GM19372 (cell line): ENCODE data around the gene TRDN.

Source experiments
- ATAC-seq: cut with Tn5 transposase; IDR thresholded peaks from one replicate; pipeline ENCODE4 v1.9.1; 2021; ENCODE audit warnings: mild to moderate bottlenecking, low read depth, moderate library complexity; ENCODE audit not compliant: unreplicated experiment

TRDN gene

GRCh38 chr6:123201869-123202372 is 434.8 kb downstream of the TRDN start:
- no peak for ATAC-seq

- ATAC-seq = no peak
Observed at GRCh38 chr6:123193298-123193697, 443.5 kb downstream of the TRDN start.

GRCh38 chr6:123189816-123190215 is 446.9 kb downstream of the TRDN start:
- ATAC-seq = no peak

- no peak for ATAC-seq
Observed at GRCh38 chr6:123182998-123183397, 453.8 kb downstream of the TRDN start.

- no peak for ATAC-seq
Observed at GRCh38 chr6:123176706-123177105, 460.0 kb downstream of the TRDN start.

GRCh38 chr6:123171341-123172115 is 465.2 kb downstream of the TRDN start:
- no peak for ATAC-seq

- ATAC-seq = no peak
Observed at GRCh38 chr6:123169774-123170095, 467.0 kb downstream of the TRDN start.

GRCh38 chr6:123168892-123169773 is 467.6 kb downstream of the TRDN start:
- ATAC-seq = no peak

- ATAC-seq = no peak
Observed at GRCh38 chr6:123168466-123168865, 468.3 kb downstream of the TRDN start.
